CD4-positive, alpha-beta T cell treated with Interleukin-4 for 1 hour (primary cell): ENCODE measurements around the gene LYRM1.
"Not testable (repeated sequence)": the region's sequence is repeated elsewhere in the genome, so short reads cannot be mapped to it uniquely, and the experiment has no call there.

Experiments
- DNase-seq, 2 donors: peaks; one replicate each; pipeline ENCODE4 v3.0.0-alpha.2; 2020 to 2022

LYRM1 gene

GRCh38 chr16:20900299-20901067 is at the start of gene LYRM1, which contains the start of gene DCUN1D3:
Gene LYRM1, plus strand, starts transcription at chr16:20900771. Its CDS starts 14,785 bp downstream, at chr16:20915556.
Gene DCUN1D3, minus strand, starts transcription at chr16:20900358. Its CDS starts 37,820 bp downstream, at chr16:20862538.
- DNase-seq, result peak; percentile 92 to 94

GRCh38 chr16:20850981-20851380 is 49.6 kb upstream of the LYRM1 start:
- DNase-seq, result no peak

GRCh38 chr16:20851601-20852000 is 49.0 kb upstream of the LYRM1 start:
- no peak for DNase-seq

GRCh38 chr16:20853143-20853542 is 47.4 kb upstream of the LYRM1 start:
- no peak for DNase-seq

- DNase-seq, result no peak
Observed at GRCh38 chr16:20853981-20854620, 46.5 kb upstream of the LYRM1 start.

- DNase-seq, result no peak
Observed at GRCh38 chr16:20854963-20855362, 45.6 kb upstream of the LYRM1 start.

GRCh38 chr16:20857281-20857680 is 43.3 kb upstream of the LYRM1 start:
- no peak for DNase-seq

- DNase-seq, result no peak
Observed at GRCh38 chr16:20859229-20859628, 41.3 kb upstream of the LYRM1 start.

- DNase-seq, result no peak
Observed at GRCh38 chr16:20859699-20860098, 40.9 kb upstream of the LYRM1 start.

GRCh38 chr16:20860361-20860760 is 40.2 kb upstream of the LYRM1 start:
- DNase-seq, result no peak

- not testable (repeated sequence) for DNase-seq
Observed at GRCh38 chr16:20860995-20861394, 39.6 kb upstream of the LYRM1 start.

- no peak for DNase-seq
Observed at GRCh38 chr16:20862162-20862960, 38.2 kb upstream of the LYRM1 start.

- not testable (repeated sequence) for DNase-seq
Observed at GRCh38 chr16:20864376-20864775, 36.2 kb upstream of the LYRM1 start.

- DNase-seq, result no peak
Observed at GRCh38 chr16:20865420-20866131, 35.0 kb upstream of the LYRM1 start.

- DNase-seq, result no peak
Observed at GRCh38 chr16:20866145-20866772, 34.3 kb upstream of the LYRM1 start.

GRCh38 chr16:20866801-20867200 is 33.8 kb upstream of the LYRM1 start:
- no peak for DNase-seq

GRCh38 chr16:20867585-20867984 is 33.0 kb upstream of the LYRM1 start:
- DNase-seq, result no peak

- DNase-seq, result no peak
Observed at GRCh38 chr16:20868890-20869289, 31.7 kb upstream of the LYRM1 start.

GRCh38 chr16:20870122-20870820 is 30.3 kb upstream of the LYRM1 start:
- no peak for DNase-seq

GRCh38 chr16:20871258-20871657 is 29.3 kb upstream of the LYRM1 start:
- DNase-seq, result no peak

GRCh38 chr16:20871941-20872815 is 28.4 kb upstream of the LYRM1 start:
- no peak for DNase-seq
